GM19328 (cell line): ENCODE results near the gene ASB18.

Source experiments
- ATAC-seq: cut with Tn5 transposase; IDR thresholded peaks from one replicate; pipeline ENCODE4 v1.9.1; 2021; ENCODE audit warnings: mild to moderate bottlenecking, moderate library complexity; ENCODE audit not compliant: unreplicated experiment

Gene ASB18

DNA sequence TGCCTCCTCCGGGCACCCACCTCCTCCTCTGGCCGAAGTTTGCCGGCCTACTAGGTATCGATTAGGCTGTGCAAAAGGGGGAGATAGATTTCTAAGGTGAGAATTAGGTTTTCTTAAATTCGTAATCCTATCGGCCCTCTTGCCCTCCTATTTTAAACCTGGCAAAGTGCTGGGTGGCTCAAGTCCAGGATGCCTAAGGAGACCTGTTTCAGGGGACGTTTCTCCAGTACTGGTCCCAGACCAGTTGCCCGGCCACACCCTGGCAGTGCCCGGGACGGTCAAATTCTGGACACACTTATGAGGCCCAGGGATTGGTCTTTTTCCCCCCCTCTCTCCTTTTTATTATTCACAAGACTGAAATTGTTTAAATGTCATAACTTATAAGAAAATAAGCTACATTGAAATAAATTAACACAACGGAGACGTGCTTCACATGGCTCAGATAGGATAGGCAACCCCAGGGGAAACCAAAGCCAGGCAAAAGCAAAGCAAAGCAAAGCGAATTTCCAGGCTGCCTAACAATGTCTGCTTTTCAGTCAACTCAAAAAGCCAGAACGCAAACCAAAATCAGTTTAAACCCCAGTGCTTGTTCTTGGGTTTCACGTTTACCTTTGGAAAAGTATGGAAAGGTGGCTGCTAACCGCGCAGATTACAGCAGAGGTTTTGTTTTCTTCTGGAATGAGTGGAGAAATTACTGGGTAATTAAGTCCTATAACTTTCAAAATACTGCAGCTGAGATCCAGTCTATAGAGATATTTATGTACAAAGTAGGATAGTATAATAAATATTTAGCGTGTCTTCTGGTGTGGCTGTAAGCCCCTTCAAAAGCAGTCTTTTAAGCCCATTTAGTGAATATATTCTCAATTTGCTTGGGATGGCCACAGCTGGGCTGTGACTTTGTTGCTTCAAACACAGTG, 99.0 kb downstream of the ASB18 start:
- ATAC-seq: no peak

- ATAC-seq: no peak
Measured at GRCh38 chr2:236164201-236164924, 99.8 kb downstream of the ASB18 start.

DNA sequence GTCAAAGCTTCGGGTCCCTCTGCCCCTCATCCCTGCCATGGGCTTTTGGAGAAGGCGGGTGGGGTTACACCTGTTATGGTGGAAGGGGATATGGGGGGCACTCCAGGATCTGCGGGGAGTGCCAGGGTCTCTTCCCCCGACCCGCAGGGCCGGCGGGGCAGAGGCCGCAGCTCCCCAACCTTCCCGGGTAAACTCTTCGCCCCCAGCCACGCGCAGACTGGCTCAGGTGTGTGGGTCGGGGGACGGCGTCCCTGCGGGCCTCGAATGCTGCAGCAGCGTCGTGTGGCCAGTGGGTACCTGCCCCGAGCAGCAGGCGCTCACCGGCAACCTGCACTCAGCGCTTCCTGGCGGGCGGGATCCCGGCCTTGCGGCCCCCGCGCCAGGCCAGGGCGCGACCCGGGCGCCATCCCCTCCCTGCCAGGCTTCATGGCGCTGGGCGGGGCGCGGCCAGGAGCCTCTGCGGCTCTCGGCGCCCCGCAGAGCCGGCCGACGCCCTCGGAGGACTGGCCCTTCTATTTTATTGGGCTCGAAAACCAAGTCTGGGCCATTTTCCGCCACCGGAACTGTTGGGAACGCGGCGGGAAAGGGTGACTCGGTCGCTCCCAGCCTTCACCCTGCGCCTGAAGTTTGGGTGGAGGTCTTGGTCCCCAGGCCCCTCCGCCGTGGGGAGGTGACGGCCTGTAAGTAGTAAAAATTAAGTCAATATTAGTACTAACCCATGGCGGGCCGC, 100.6 kb downstream of the ASB18 start:
- ATAC-seq: no peak

DNA sequence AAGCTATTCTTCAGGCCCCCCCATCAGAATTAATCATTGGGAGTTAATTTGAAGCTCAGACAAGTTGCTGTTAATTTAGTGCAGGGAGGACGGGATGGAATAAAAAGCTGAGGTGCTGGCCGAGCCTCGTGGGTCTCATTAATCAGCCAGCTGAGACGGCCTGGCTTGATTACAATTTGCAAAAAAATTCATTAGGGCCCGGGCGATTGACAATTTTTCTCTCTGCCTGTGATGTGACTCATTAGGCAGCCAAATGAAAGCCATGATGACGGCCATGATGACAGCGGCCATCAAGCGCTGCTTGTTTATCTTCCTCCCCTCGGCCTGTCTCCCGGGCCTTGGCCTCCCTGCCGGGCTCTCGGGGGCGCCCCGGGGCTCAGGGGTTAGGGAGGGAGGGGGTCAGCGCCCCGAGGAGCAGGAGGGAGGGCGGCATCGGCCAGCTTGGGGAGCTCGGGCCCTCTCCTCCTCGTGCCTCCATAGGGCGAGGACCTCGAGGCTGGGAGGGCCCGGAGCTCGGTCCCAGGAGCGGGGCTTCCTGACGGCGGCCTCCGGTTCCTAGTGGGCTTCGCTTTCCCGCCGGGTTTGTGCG, 101.2 kb downstream of the ASB18 start:
- no peak for ATAC-seq

DNA sequence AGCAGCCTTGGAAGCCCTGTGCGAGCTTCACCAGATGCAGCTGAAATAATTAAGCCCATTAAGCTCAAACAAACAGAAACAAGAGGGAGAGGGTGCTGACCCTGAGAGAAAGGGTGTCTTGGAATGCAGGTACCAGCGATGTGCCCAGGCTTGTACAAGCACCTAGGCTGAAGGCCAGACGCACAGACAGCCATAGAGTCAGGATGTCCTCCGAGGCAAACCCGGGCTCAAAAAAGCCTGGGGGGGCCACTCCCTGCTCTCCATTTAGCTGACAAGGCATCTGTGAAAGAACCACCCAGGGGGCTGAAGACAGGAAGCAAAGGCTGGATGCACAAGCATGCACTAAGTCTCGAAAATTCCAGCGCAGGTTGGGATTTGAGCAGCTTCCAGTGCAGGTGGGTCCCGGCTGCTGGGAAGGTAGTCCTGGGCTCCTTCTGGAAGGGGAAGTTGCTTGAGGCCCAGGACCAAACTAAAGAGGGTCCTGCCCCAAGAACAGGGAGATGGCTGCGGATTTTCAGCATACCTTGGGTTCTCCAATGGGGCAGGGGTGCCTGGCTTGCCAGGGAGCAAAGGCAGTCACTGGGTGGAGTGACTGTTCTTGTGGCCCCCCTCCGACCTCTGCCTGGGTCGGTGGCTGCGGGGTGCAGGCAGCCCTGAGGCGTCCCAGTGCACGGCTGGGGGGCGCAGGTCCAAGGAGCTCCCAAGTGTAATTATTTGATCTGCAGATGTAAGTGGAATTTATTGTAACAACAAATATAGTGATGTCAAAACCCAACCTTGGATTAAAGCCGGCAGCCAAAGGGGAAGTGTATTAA, 102.0 kb downstream of the ASB18 start:
- no peak for ATAC-seq

DNA sequence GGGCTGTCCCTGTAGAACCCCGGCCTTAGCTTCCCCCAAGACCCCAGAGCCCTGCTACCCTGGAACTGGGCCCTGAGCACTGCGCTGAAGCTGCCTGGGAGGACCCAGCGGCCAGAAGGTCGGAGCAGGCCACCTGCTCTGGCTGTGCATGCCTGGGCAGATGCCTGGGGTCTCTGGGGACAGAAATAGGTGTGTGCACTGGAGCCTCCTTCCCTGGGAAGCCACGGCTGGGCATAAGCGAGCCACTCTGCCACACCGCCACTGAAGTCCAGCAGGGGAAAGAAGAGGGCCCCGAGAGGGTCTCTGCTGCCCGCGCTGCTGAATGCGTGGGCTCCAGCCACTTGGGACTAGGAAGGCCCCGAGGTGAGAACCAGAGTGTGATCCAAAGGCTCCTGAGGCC, 102.7 kb downstream of the ASB18 start:
- no peak for ATAC-seq

- no peak for ATAC-seq
Measured at GRCh38 chr2:236161082-236161462, 103.1 kb downstream of the ASB18 start.

- ATAC-seq: no peak
Measured at GRCh38 chr2:236160366-236161081, 103.7 kb downstream of the ASB18 start.

GRCh38 chr2:236159778-236160170, 104.4 kb downstream of the ASB18 start:
- no peak for ATAC-seq

GRCh38 chr2:236158969-236159777, 105.0 kb downstream of the ASB18 start:
- no peak for ATAC-seq

DNA sequence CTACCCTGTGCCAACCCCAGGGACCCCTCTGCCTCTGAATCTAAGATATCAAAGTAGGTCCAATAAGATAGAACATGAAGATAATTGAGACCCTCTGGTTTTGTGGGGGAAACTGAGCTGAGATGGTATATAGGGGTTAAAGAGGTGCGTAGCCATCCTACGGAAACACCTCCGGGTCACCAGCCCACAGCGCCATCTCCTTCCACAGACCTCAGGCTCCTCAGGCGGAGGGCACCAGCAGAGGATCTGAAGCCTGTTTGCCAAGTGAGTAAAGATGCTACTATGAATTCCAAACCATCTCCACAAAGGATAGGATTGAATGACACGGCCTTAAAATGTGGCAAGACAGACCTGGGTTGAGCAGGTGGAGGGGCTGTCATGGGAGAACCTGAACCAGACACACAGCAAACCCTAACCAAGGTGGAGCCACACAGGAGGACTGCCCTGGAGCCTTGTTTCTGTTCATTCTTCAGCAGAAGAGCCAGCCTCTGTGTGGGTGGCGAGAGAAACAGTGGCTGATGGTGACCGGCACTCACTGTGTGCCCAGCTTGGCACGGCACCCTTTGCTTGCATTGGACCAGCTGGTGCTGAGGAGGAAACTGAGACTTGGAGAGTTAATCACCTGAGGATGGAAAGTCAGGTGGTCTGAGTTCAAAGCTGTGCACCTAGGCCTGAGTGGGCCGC, 106.2 kb downstream of the ASB18 start:
- ATAC-seq: no peak

- no peak for ATAC-seq
Measured at GRCh38 chr2:236157366-236157765, 106.8 kb downstream of the ASB18 start.

GRCh38 chr2:236156860-236157194, 107.4 kb downstream of the ASB18 start:
- ATAC-seq: no peak

GRCh38 chr2:236156095-236156859, 107.9 kb downstream of the ASB18 start:
- no peak for ATAC-seq

DNA sequence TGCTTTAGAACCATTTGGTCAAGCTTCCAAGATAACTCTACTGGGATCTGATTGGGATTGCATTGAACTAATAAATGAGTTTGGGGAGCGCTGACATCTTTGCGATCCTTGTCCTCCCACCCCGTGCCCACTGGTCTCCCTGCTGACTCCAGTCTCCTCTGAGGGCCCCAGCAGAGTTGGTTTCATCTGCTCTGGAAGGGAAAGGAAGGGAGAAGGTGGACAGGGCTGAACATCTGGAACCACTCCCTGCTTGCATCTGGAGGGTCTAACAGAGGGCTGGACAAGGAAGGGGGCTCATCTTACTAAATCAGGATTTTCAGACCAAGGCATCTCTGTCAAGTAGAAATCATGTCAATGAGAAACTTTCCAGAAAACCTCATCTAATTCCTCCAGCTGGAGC, 108.8 kb downstream of the ASB18 start:
- no peak for ATAC-seq

GRCh38 chr2:236146436-236146835, 117.8 kb downstream of the ASB18 start:
- no peak for ATAC-seq

GRCh38 chr2:236143811-236144210, 120.4 kb downstream of the ASB18 start:
- no peak for ATAC-seq
